ENCODE measurements around the gene CCDC192. TPM values are rescaled to one million over a fixed set of nuclear protein-coding genes. Genes with fewer than 3 reads are reported as not detected.

The CCDC192 gene
- total and polyA plus RNA-seq, 2 donors (not counting 3 experiments of a cell fraction or from before 2014, with no cell fraction given): not detected

DNA sequence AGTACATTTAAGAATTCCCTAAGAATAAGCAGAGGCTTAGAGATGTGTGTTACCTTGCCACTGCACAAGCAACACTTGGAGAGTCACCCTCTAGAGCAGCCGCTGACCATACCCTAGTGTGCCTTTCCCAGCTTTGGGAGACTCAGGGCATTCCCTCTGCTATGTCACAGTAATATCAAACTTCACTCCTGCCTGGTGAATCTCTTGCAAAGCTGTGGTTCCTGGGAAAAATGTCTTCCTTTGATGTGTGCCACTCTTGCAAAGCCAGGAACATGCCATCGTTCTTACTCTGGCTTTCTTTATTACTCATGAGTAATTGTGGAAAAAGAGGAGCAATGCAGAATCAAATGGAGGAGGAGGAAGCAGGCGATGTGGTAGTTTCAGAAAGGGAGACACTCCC lies 173.2 kb downstream of the CCDC192 start:
- dilution Hi-C loops (cut with MboI; ENCODE audit: extremely low pct_ligation_motif_present, low sequenced_read_pairs) (no loop called here), intact Hi-C loops (cut with micrococcal nuclease) (loop anchor here (5.0 to 10.0 kb wide), 3 partner anchors 621 to 948 kb away; no protein-coding TSS in a partner anchor)
- no peaks in the 10 kb centered on the region for H3K27me3 ChIP-seq (ENCODE audit: control insufficient read depth in 2 of 2, insufficient read depth in 2 of 2, low read length in 2 of 2)
- POLR2A ChIA-PET: no interaction called here
- H3K4me3 ChIP-seq (replicated peaks in 1 of 3; ENCODE audit: insufficient read depth in 1 of 3, low read depth in 1 of 3, low read length in 3 of 3): no peak overlapping the region
- FAIRE-seq (no peak), DNase-seq (ENCODE audit: low read depth, low spot score) (no peak)
- no peaks in the 10 kb centered on the region for H3K9me3 ChIP-seq (replicated peaks; ENCODE audit: control insufficient read depth, insufficient read depth, low read length)
- H3K36me3 ChIP-seq (ENCODE audit: control insufficient read depth in 2 of 2, extremely low read depth in 1 of 2, insufficient read depth in 2 of 2, low read length in 2 of 2): no peaks in the 10 kb centered on the region
- no peak overlapping the region for H3K9ac ChIP-seq (replicated peaks; ENCODE audit: extremely low read depth, insufficient read depth, low read length)
- no peaks in the 10 kb centered on the region for H3K79me2 ChIP-seq (ENCODE audit: control insufficient read depth, insufficient read depth, low read length)
- TF ChIP-seq EZH2 (IDR thresholded peaks at IDR 0.05; ENCODE audit: borderline replicate concordance, low read depth, low read length, severe bottlenecking) (no peak), FOS (IDR thresholded peaks at IDR 0.05; ENCODE audit: borderline replicate concordance, insufficient read depth, low read length) (no peak), MYC (IDR thresholded peaks at IDR 0.05; ENCODE audit: low read depth, low read length) (no peak), GATA2 (IDR thresholded peaks at IDR 0.05; ENCODE audit: insufficient read depth, insufficient read length, low read depth, low read length) (no peak), POLR2AphosphoS5 (IDR thresholded peaks at IDR 0.05; ENCODE audit: insufficient read depth, low read depth, low read length) (no peak), JUN (IDR thresholded peaks at IDR 0.05; ENCODE audit: borderline replicate concordance, insufficient read depth, insufficient read length, low read depth) (no peak), POLR2A (IDR thresholded peaks at IDR 0.05; ENCODE audit: low read depth, low read length) (no peak)
- TF ChIP-seq, protein P1, sequence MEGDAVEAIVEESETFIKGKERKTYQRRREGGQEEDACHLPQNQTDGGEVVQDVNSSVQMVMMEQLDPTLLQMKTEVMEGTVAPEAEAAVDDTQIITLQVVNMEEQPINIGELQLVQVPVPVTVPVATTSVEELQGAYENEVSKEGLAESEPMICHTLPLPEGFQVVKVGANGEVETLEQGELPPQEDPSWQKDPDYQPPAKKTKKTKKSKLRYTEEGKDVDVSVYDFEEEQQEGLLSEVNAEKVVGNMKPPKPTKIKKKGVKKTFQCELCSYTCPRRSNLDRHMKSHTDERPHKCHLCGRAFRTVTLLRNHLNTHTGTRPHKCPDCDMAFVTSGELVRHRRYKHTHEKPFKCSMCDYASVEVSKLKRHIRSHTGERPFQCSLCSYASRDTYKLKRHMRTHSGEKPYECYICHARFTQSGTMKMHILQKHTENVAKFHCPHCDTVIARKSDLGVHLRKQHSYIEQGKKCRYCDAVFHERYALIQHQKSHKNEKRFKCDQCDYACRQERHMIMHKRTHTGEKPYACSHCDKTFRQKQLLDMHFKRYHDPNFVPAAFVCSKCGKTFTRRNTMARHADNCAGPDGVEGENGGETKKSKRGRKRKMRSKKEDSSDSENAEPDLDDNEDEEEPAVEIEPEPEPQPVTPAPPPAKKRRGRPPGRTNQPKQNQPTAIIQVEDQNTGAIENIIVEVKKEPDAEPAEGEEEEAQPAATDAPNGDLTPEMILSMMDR (IDR thresholded peaks at IDR 0.05; ENCODE audit: extremely low read depth in 1 of 2, insufficient read depth in 1 of 2, low read depth in 1 of 2, low read length in 2 of 2): no peak
- TF ChIP-seq, protein P2, sequence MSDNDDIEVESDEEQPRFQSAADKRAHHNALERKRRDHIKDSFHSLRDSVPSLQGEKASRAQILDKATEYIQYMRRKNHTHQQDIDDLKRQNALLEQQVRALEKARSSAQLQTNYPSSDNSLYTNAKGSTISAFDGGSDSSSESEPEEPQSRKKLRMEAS (IDR thresholded peaks at IDR 0.05; ENCODE audit: insufficient read depth, insufficient read length): no peak
- no peaks in the 10 kb centered on the region for H4K20me1 ChIP-seq (replicated peaks; ENCODE audit: control insufficient read depth, extremely low read depth, insufficient read depth, low read length)
- no peak overlapping the region for H2AFZ ChIP-seq (ENCODE audit: low read depth, low read length)
- peaks cover 18% of the 10 kb centered on the region for H3K4me1 ChIP-seq (ENCODE audit: control insufficient read depth, extremely low read depth, insufficient read depth, low read length)
- no peak overlapping the region for H3K4me2 ChIP-seq (ENCODE audit: insufficient read depth, low read length)
- no peak overlapping the region for H3K27ac ChIP-seq (ENCODE audit: insufficient read depth, low read depth, low read length)
- H3K9me1 ChIP-seq (replicated peaks; ENCODE audit: control insufficient read depth, extremely low read depth, insufficient read depth, low read length): no peaks in the 10 kb centered on the region
- no TSS peak for BruUV-seq (replicated peaks)
- CTCF ChIA-PET: interaction anchor here (0.8 to 4.6 kb wide), 13 partner anchors 9 to 622 kb away, joined by 3 to 79 read pairs (median 6); partner anchors contain the start of gene SLC12A2

Data from endothelial cell of umbilical vein (primary cell).